Body of pancreas (tissue), 4 donors: Measurements from ENCODE around the gene SLC26A5.

Experiments used
- POLR2A ChIP-seq, 3 donors: fragments of 450-650 bp; IDR thresholded peaks; one replicate each; pipeline ENCODE4 v1.6.1; 2016; ENCODE audit warnings: antibody characterized with exemption in 3 of 3, mild to moderate bottlenecking in 2 of 3
- TF ChIP-seq, protein P1 (sequence below), 7 experiments: fragments of 450-650 bp in 4 of 7; fragments of 200-600 bp in 3 of 7; sonication (generic) in 3 of 7; IDR thresholded peaks; one replicate each; pipeline ENCODE4 v1.5.1; 2016 to 2019; ENCODE audit warnings: antibody characterized with exemption in 7 of 7

- TF ChIP-seq, protein P1, sequence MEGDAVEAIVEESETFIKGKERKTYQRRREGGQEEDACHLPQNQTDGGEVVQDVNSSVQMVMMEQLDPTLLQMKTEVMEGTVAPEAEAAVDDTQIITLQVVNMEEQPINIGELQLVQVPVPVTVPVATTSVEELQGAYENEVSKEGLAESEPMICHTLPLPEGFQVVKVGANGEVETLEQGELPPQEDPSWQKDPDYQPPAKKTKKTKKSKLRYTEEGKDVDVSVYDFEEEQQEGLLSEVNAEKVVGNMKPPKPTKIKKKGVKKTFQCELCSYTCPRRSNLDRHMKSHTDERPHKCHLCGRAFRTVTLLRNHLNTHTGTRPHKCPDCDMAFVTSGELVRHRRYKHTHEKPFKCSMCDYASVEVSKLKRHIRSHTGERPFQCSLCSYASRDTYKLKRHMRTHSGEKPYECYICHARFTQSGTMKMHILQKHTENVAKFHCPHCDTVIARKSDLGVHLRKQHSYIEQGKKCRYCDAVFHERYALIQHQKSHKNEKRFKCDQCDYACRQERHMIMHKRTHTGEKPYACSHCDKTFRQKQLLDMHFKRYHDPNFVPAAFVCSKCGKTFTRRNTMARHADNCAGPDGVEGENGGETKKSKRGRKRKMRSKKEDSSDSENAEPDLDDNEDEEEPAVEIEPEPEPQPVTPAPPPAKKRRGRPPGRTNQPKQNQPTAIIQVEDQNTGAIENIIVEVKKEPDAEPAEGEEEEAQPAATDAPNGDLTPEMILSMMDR (IDR thresholded peaks at IDR 0.05): no peak
- TF ChIP-seq POLR2A (IDR thresholded peaks at IDR 0.05): no peak
These were observed 107.1 kb downstream of the SLC26A5 start for GRCh38 chr7:103338864-103339263.
